Peyer's patch (tissue), 4 donors: ENCODE measurements around the gene ING3. TPM values are rescaled to one million over a fixed set of nuclear protein-coding genes. Genes with fewer than 3 reads are reported as not detected.

ENCODE experiments used
- DNase-seq, 3 donors: peaks; one replicate each; pipeline ENCODE4 v3.0.0-alpha.2; 2017 to 2019
- H3K27ac ChIP-seq, 4 donors: fragments of 200-600 bp; sonication (generic); one replicate each; pipeline ENCODE4 v1.5.1; 2016 to 2019
- H3K27me3 ChIP-seq, 2 donors: fragments of 200-600 bp; sonication (generic); one replicate each; pipeline ENCODE4 v1.5.1; 2019
- H3K36me3 ChIP-seq, 3 donors: fragments of 200-600 bp; sonication (generic); one replicate each; pipeline ENCODE4 v1.5.1; 2016 to 2019
- H3K4me1 ChIP-seq, 4 donors: fragments of 200-600 bp; sonication (generic); one replicate each; pipeline ENCODE4 v1.5.1; 2016 to 2019
- H3K4me3 ChIP-seq, 4 donors: fragments of 200-600 bp; sonication (generic); 1 replicate in 3 of 4; 2 replicates in 1 of 4; pipeline ENCODE4 v1.5.1; 2016 to 2019; ENCODE audit warnings: mild to moderate bottlenecking in 1 of 4
- H3K9me3 ChIP-seq, 4 donors: fragments of 200-600 bp; sonication (generic); one replicate each; pipeline ENCODE4 v1.5.1; 2016 to 2019; ENCODE audit warnings: mild to moderate bottlenecking in 1 of 4
- CTCF ChIP-seq, 6 experiments: fragments of 450-650 bp in 4 of 6; fragments of 200-600 bp in 2 of 6; sonication (generic) in 1 of 6; IDR thresholded peaks; one replicate each; pipeline ENCODE4 v1.5.1; 2017 to 2019; ENCODE audit warnings: antibody characterized with exemption in 6 of 6, mild to moderate bottlenecking in 3 of 6, moderate library complexity in 1 of 6
- POLR2A ChIP-seq, 2 donors: fragments of 450-650 bp; IDR thresholded peaks; one replicate each; pipeline ENCODE4 v1.5.1; 2017; ENCODE audit warnings: antibody characterized with exemption in 2 of 2, mild to moderate bottlenecking in 2 of 2, moderate library complexity in 2 of 2
- total RNA-seq, 4 donors: library from RNA; depleted of rRNA; stranded (reverse); fragments of >200 nt; gene quantifications; one replicate each; pipeline ENCODE4 v1.1.0, GENCODE V29; 2016

Gene ING3
- total RNA-seq, 4 donors from 2014 or later: 17.9 to 24.8 (median 22.7) TPM

GRCh38 chr7:120920034-120920433 lies 30.5 kb upstream of the ING3 start:
- Histone ChIP-seq H3K27ac (no peak overlapping the region), H3K9me3 (no peaks in the 10 kb centered on the region), H3K36me3 (no peaks in the 10 kb centered on the region), H3K27me3 (no peaks in the 10 kb centered on the region), H3K4me3 (no peak overlapping the region), H3K4me1 (no peaks in the 10 kb centered on the region)
- TF ChIP-seq POLR2A (IDR thresholded peaks at IDR 0.05) (no peak), CTCF (IDR thresholded peaks at IDR 0.05) (no peak)
- no peak for DNase-seq

GRCh38 chr7:120920591-120921274 lies 29.8 kb upstream of the ING3 start:
- Histone ChIP-seq H3K9me3 (no peaks in the 10 kb centered on the region), H3K36me3 (no peaks in the 10 kb centered on the region), H3K4me3 (no peak overlapping the region), H3K4me1 (no peaks in the 10 kb centered on the region), H3K27me3 (no peaks in the 10 kb centered on the region), H3K27ac (no peak overlapping the region)
- no peak for TF ChIP-seq POLR2A (IDR thresholded peaks at IDR 0.05)
- no peak for TF ChIP-seq CTCF (IDR thresholded peaks at IDR 0.05)
- DNase-seq: no peak

- H3K36me3 ChIP-seq: no peaks in the 10 kb centered on the region
- no peak overlapping the region for H3K4me3 ChIP-seq
- no peak for TF ChIP-seq CTCF (IDR thresholded peaks at IDR 0.05)
- no peak for TF ChIP-seq POLR2A (IDR thresholded peaks at IDR 0.05)
- H3K27ac ChIP-seq: no peak overlapping the region
- H3K4me1 ChIP-seq: no peaks in the 10 kb centered on the region
- no peaks in the 10 kb centered on the region for H3K9me3 ChIP-seq
- no peaks in the 10 kb centered on the region for H3K27me3 ChIP-seq
- no peak for DNase-seq
These were observed 25.7 kb upstream of the ING3 start for GRCh38 chr7:120924837-120925236.

- Histone ChIP-seq H3K27me3 (no peaks in the 10 kb centered on the region), H3K4me3 (no peak overlapping the region), H3K9me3 (no peaks in the 10 kb centered on the region), H3K36me3 (no peaks in the 10 kb centered on the region), H3K4me1 (no peaks in the 10 kb centered on the region), H3K27ac (no peak overlapping the region)
- DNase-seq: no peak
- TF ChIP-seq POLR2A (IDR thresholded peaks at IDR 0.05) (no peak), CTCF (IDR thresholded peaks at IDR 0.05) (no peak)
These were observed 25.2 kb upstream of the ING3 start for GRCh38 chr7:120925392-120925791.

- TF ChIP-seq CTCF (IDR thresholded peaks at IDR 0.05) (no peak), POLR2A (IDR thresholded peaks at IDR 0.05) (no peak)
- no peaks in the 10 kb centered on the region for H3K36me3 ChIP-seq
- no peaks in the 10 kb centered on the region for H3K9me3 ChIP-seq
- H3K27ac ChIP-seq: no peak overlapping the region
- no peak overlapping the region for H3K4me3 ChIP-seq
- H3K4me1 ChIP-seq: no peaks in the 10 kb centered on the region
- H3K27me3 ChIP-seq: no peaks in the 10 kb centered on the region
- DNase-seq: no peak
These were observed 23.6 kb upstream of the ING3 start for GRCh38 chr7:120926943-120927346.
